HCT116 (cell line): ENCODE measurements around the gene CD74.

ENCODE experiments used
- CTCF ChIP-seq, 3 experiments: fragments of 200-600 bp in 1 of 3; sonication (generic) in 1 of 3; IDR thresholded peaks in 2 of 3; conservative IDR thresholded peaks in 1 of 3; 2 replicates each; pipeline ENCODE4 v1.5.1; 2012 to 2017; ENCODE audit warnings: low read depth in 2 of 3, low read length in 2 of 3, antibody characterized with exemption in 1 of 3, borderline replicate concordance in 1 of 3, control low read depth in 1 of 3, mild to moderate bottlenecking in 1 of 3, mixed read lengths in 1 of 3, mixed run types in 1 of 3, moderate library complexity in 1 of 3; ENCODE audit not compliant: insufficient read depth in 1 of 3
- SP1 ChIP-seq: IDR thresholded peaks from 2 replicates; pipeline ENCODE4 v1.6.1; 2012; ENCODE audit warnings: low read depth

- TF ChIP-seq SP1 (no peak), CTCF (IDR thresholded peaks at IDR 0.05 in 2 of 3, conservative IDR thresholded peaks at IDR 0.05 in 1 of 3; ENCODE audit: borderline replicate concordance in 1 of 3, insufficient read depth in 1 of 3, low read depth in 2 of 3, low read length in 2 of 3) (no peak)
These were observed 20.7 kb downstream of the CD74 start for GRCh38 chr5:150391986-150392385.
